Measurements from ENCODE around the gene ALDH1L1.

ALDH1L1 gene

DNA sequence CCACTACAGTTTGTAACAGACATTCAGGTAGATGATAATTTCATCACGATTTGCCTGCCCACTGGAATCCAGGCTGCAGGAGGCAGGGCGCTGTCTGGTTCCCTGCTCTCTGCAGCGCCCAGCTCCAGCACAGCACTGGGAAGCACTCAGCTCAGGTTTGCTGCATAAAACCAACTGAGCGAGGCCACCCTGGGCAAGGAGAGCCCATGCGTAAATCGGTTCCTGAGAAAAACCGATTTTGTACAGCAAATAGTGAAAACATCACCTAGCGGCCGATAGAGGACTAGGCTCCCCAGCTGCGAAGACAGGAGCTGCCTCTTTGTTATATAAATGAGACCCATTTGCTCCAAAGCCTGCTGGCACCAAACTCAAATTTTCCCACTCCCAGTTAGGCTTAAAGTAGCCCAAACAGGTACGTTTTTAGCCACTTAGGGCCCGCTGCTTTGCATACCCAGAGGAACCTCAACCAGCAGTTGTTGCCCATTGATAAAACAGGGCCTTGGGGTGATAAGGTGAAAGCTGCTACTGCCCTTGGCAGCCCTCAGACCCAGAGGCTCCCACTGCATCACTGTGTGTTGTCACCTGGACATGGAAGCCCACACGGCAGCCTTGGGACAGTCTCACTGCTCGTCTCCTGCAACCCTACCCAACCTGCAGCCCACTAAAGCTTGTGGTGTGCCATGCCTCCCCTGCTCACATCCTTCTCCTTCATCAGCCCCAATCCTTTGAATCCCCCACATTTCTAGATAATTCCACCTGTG, 47.5 kb downstream of the ALDH1L1 start:
- no peak for DNase-seq

DNA sequence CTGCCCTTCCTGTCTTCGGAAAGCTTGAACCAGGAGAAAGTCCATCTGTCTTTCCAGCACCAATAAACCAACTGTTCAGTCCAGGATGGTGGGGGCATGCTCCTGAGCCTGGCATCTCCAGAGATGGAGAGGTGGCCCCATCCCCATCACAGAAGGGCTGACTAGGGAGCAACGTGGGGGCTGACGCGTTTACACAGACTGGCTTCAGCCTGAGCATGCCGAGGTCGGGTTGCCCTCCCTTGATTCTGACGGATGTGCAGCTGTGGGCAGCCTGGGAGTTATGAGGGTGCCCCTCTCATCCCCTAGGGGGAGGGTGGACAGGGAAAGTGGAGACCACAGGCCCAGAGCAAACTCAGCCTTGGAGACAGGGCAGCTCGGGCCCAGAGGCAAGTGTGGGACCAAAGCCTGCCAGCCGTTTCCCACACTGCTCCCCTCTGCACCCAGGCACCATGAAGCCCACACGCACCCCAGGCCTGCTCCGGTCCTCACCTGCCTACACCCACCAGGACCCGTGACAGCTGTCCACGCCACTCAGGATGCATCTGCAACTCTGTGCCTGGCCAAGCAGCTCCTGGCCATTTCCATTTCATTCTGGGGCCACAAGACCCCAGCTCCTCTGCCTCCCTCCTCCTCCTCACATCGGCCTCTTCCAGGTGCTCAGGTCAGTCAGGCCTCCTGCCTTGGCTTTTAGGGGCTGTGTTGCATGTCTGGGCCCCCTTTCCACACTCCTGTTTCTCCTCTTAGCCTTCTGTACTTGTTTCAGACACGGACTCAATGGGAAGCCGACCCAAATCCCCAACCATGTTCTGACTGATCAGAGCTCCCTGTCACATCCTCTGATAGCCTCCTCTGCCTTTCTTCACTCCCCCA, 48.3 kb downstream of the ALDH1L1 start:
- DNase-seq, result no peak

DNA sequence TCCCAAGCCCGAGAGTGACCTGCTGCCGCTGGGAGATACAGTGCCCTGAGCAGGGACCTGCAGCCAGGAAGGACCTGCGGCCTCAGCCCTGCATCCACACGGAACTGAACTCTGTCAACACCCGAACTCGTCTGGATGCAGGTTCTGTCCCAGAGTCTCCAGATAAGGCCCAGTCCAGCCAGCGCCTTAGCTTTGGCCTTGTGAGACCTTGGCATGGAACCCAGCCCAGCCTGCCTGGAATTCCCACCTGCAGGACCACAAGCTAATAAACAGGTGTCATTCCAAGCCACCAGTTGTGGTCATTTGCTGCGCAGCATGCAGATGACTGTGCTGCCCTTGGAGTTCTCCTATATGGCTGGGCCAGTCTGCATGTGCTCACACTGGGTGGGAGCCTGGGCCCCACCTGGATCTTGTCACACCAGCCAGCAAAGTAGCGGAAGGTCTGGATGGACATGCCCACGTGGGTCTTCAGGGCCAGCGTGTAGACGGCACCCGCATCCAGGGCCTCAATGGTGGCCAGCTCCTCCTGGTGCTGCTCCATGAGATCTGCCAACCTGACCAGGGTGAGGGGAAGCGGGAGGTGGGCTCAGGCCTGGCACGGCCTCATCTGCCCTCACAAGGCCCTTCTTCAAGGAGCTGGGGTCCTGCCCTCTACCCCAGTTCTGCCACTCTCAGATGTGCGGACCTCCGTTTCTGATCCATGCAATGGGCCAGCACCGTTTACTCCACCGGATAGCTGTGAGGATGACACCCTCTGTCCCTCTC, 49.2 kb downstream of the ALDH1L1 start:
- DNase-seq, result no peak

- DNase-seq, result no peak
Observed at GRCh38 chr3:126130081-126130855, 50.1 kb downstream of the ALDH1L1 start.

DNA sequence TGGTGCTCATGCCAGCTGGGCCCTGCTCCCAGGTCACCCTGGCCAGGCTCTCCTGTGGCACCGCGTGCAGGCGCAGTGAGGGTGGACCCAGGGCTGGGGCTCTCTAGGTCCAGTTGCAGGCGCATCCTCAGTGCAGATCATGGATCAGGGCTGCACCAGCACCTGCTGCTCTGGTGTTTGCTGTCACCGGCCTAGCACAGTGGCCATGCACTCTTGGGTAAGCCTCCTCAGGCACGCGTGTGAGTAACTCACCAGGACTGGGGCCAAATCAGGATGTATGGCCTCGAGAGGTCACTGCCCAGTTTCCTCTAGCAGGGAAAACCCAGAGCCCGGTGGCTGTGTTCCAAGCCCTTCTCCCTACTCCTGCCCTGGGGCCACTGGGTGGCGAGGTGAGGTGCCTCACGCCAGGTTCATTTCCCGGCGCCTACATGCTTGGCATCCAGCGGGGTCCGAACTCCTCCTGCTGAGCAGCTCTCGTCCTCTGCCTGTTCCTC, 50.9 kb downstream of the ALDH1L1 start:
- peak in 1 of 2 donors; percentile 13 for DNase-seq

- no peak for DNase-seq
Observed at GRCh38 chr3:126128504-126129397, 51.6 kb downstream of the ALDH1L1 start.

- no peak for DNase-seq
Observed at GRCh38 chr3:126127904-126128303, 52.5 kb downstream of the ALDH1L1 start.

- no peak for DNase-seq
Observed at GRCh38 chr3:126127452-126127851, 52.9 kb downstream of the ALDH1L1 start.

DNA sequence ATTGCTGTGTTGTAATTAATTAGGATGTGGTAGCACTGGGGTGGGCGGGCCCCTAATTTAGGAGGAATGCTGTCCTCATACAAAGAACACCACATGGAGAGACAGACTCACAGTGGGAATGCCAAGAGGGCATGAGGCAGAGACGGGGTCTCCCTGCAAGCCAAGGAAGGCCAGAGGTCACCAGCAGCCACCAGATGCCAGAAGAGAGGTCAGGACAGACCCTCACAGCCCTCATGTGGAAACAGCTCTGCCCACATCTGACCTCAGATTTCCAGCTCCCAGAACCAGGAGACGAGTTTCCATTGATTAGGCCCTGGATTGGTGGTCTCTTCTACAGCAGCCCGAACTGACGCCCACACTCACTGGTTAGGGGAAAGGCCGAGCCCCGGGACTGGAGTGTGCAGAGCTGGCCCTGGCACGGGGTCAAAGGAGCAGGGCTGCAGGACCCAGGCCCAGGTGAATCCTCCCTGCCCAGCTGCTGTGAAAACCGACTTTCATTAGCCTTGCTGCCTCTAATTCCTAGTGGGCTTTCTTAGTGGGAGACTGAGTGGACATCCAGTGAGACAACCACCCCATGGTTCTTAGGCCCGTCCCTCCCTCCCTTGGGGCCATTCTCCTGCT, 53.5 kb downstream of the ALDH1L1 start:
- no peak for DNase-seq

- DNase-seq, result no peak
Observed at GRCh38 chr3:126126286-126126685, 54.1 kb downstream of the ALDH1L1 start.

- DNase-seq, result no peak
Observed at GRCh38 chr3:126125781-126126251, 54.6 kb downstream of the ALDH1L1 start.

DNA sequence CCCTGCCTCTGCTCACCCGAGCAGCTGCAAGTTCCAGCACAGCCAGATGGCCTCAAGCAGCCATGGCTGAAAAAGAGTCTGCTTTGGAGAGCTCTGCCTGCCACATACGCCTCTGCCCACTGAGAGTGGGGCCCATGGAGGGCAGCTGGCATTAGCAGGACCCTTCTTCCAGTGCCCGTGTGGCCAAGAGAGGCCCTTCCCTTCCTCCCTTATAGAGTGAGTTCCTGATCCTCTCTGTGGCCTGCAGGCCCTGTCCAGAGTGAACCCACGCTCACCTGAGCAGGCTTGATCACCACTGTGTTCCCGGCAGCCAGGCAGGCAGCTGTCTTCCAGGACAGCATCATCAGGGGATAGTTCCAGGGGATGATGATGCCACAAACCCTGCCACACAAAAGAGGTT, 55.0 kb downstream of the ALDH1L1 start:
- no peak for DNase-seq

DNA sequence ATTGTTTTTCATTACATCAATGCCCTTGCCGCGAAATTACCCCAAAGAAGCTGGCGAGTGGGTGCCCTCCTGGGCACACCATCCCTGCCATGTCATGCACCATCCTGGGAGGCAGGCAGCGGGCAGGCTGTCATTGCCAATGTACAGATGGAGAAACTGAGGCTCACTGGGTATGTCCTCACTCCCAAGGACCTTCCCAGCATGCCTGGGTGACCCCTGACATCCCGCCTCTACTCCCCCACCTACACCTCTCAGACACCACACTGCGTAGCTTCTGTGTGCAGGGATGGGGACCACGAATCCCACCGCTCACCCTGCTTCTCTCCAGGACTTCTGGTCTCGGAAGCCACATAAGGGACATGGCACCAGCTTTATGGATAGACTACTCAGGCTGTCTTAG, 55.5 kb downstream of the ALDH1L1 start:
- no peak for DNase-seq

GRCh38 chr3:126124148-126124868, 56.1 kb downstream of the ALDH1L1 start:
- no peak for DNase-seq

GRCh38 chr3:126121632-126122031, 58.8 kb downstream of the ALDH1L1 start:
- DNase-seq, result no peak

DNA sequence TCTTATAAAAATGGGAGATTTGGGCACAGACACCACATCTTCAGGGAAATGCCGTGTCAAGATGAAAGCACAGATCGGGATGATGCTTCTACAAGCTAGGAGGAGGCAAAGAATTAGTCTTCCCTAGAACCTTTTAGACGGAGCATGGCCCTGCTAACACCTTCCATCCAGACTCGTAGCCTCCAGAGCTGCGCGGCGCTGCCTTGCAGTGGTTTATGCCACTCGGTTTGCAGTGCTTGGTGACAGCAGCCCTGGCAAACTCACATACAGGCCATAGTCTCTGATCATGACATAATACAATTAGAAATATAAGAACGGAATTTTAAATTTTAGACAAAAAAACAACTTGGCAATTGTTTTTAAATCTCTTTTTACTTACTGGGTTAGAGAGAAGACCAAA, 59.3 kb downstream of the ALDH1L1 start:
- DNase-seq, result no peak

DNA sequence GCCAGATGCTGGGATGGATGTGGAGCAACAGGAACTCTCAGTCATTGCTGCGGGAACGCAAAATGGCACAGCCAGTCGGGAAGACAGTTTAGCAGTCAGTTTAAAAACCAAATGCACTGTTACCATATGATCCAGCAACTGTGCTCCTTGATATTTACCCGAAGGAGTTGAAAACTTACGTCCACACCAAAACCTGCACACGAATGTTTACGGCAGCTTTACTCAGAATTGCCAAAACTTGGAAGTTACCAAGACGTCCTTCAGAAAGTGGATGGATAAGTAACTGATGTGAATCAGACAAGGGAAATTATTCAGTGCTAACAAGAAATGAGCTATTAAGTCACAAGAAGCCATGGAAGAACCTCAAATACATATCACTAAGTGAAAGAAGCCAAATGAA, 60.4 kb downstream of the ALDH1L1 start:
- no peak for DNase-seq

GRCh38 chr3:126119008-126119675, 61.2 kb downstream of the ALDH1L1 start:
- no peak for DNase-seq

DNA sequence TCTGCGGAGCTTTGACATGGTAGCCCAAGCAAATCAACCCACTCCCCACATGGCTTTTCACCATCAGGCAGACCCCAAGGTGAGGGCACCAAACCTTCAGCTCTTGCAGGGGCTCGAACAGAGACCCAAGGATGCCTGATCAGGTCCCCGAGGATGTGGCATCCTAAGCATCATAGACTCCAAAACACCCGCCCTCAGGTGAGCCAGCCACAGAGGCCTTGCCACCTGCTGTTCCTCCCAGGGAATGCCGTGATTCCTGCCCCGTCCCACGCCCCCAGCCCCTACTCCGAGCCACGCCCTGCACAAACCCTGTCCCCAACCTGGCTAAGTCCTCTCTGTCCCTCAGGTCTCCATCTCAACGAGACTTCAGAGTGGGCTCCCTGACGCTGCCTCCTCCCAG, 61.8 kb downstream of the ALDH1L1 start:
- no peak for DNase-seq

All from inflammatory macrophage (primary cell).